ENCODE data around the gene SP110.
A peak's percentile ranks its signal among the peaks of the same experiment; 100 is the strongest.
"Not testable (repeated sequence)": the region's sequence is repeated elsewhere in the genome, so short reads cannot be mapped to it uniquely, and the experiment has no call there.

The SP110 gene

GRCh38 chr2:230129343-230129742, 90.4 kb downstream of the SP110 start:
- POLR2A ChIA-PET, result no interaction called here
- TF ChIP-seq CTCF (IDR thresholded peaks at IDR 0.05; ENCODE audit: insufficient read depth, low read length, missing control alignments), result no peak
- no peak overlapping the region; the same call in 1 of the 2 replicates for H3K4me3 ChIP-seq (ENCODE audit: low read depth, low read length)
- CTCF ChIA-PET, result interaction anchor here (0.9 to 2.8 kb wide), 4 partner anchors 30 to 121 kb away, joined by 3 to 11 read pairs (median 7); no protein-coding TSS in a partner anchor
- DNase-seq (ENCODE audit: low read depth, low spot score), result no peak

GRCh38 chr2:230128623-230129342, 91.0 kb downstream of the SP110 start:
- peak overlapping the region; percentile 19 for H3K4me3 ChIP-seq (ENCODE audit: low read depth, low read length)
- no peak for DNase-seq (ENCODE audit: low read depth, low spot score)
- CTCF ChIA-PET, result interaction anchor here (0.9 to 2.8 kb wide), 4 partner anchors 31 to 120 kb away, joined by 3 to 11 read pairs (median 7); no protein-coding TSS in a partner anchor
- POLR2A ChIA-PET, result no interaction called here
- no peak for TF ChIP-seq CTCF (IDR thresholded peaks at IDR 0.05; ENCODE audit: insufficient read depth, low read length, missing control alignments)

- CTCF ChIA-PET, result interaction anchor here (1.0 to 1.2 kb wide), 2 partner anchors 33 to 60 kb away, joined by 3 read pairs; no protein-coding TSS in a partner anchor
- TF ChIP-seq CTCF (IDR thresholded peaks at IDR 0.05; ENCODE audit: insufficient read depth, low read length, missing control alignments), result no peak
- H3K4me3 ChIP-seq (ENCODE audit: low read depth, low read length), result no peak overlapping the region
Measured at GRCh38 chr2:230127195-230127594, 92.6 kb downstream of the SP110 start.

GRCh38 chr2:230124757-230125431, 94.9 kb downstream of the SP110 start:
- TF ChIP-seq CTCF (IDR thresholded peaks at IDR 0.05; ENCODE audit: insufficient read depth, low read length, missing control alignments), result no peak
- H3K4me3 ChIP-seq (ENCODE audit: low read depth, low read length), result no peak overlapping the region
- CTCF ChIA-PET, result interaction anchor here (0.9 kb wide), 1 partner anchor 35 kb away, joined by 4 read pairs; no protein-coding TSS in a partner anchor
- POLR2A ChIA-PET, result no interaction called here
- DNase-seq (ENCODE audit: low read depth, low spot score), result no peak

More at GRCh38 chr2:230127195-230127594, 92.6 kb downstream of the SP110 start:
- no peak for DNase-seq (ENCODE audit: low read depth, low spot score)
- POLR2A ChIA-PET, result no interaction called here

- ChIA-PET CTCF (interaction anchor here (0.9 kb wide), 1 partner anchor 36 kb away, joined by 4 read pairs; no protein-coding TSS in a partner anchor), POLR2A (no interaction called here)
- H3K4me3 ChIP-seq (ENCODE audit: low read depth, low read length), result no peak overlapping the region
- no peak for DNase-seq (ENCODE audit: low read depth, low spot score)
- TF ChIP-seq CTCF (IDR thresholded peaks at IDR 0.05; ENCODE audit: insufficient read depth, low read length, missing control alignments), result no peak
Measured at GRCh38 chr2:230124235-230124634, 95.5 kb downstream of the SP110 start.

- H3K4me3 ChIP-seq (ENCODE audit: low read depth, low read length); POLR2A ChIA-PET; DNase-seq (ENCODE audit: low read depth, low spot score); CTCF ChIA-PET: not testable (repeated sequence)
Measured at GRCh38 chr2:230120376-230120775, 99.4 kb downstream of the SP110 start.

- H3K4me3 ChIP-seq (ENCODE audit: low read depth, low read length); CTCF ChIA-PET; DNase-seq (ENCODE audit: low read depth, low spot score); POLR2A ChIA-PET: not testable (repeated sequence)
Measured at GRCh38 chr2:230119827-230120226, 100.0 kb downstream of the SP110 start.
